CD4-positive, alpha-beta T cell treated with Interleukin-10 for 1 hour (primary cell): ENCODE measurements around the gene C16orf54.
"Not testable (repeated sequence)": the region's sequence is repeated elsewhere in the genome, so short reads cannot be mapped to it uniquely, and the experiment has no call there.

Experiments
- DNase-seq: peaks from one replicate; pipeline ENCODE4 v3.0.0-alpha.2; 2020

Gene C16orf54

DNA sequence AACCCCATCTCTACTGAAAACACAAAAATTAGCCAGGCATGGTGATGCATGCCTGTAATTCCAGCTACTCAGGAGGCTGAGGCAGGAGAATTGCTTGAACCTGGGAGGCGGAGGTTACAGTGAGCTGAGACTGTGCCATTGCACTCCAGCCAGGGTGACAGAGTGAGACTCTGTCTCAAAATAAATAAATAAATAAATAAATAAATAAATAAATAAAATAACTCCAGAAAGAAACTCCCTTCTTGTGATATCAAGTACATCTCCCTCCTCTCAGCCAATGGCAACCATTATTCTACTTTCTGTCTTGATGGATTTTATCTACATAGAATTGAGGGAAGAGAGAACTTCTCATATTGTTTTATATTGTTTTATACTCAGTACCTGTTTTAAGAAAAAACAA, 38.6 kb downstream of the C16orf54 start:
- DNase-seq: not testable (repeated sequence)

DNA sequence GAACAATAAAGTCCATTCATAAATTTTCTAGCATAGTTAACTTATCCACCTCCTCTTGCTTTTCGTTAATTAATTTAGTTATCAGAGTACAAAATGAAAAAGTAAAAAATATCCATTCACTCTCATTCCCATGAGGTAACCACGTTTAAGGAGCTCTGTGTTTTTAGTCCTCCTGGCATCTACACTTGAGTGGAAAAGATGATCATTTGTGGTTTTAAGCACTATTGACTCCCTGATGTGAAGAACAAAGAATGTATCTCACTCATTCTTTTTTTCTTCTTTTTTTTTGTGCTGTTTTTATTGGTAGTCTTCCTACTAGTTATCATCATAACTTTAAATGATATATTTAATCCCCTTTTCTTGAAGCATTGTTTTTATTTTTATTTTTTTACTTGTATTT, 40.8 kb downstream of the C16orf54 start:
- no peak for DNase-seq

DNA sequence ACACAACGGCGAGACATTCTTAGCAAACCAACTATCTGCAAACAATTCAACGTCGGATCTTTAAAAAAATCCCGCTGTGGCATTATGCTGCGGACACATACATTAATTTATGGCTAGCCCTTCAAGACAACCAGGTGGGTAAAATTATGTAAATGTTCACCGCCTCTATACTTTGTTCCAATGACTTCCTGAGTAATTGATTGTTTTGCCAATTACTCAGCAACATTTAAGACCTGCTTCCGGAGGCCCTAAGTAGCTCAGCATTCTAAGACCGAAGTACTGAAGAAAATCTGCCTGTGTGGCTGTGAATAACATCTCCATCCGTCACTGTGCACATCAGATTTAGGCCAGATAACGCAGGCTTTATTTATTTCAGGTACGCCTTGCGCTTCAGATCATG, 43.5 kb downstream of the C16orf54 start:
- DNase-seq: peak; percentile 70

DNA sequence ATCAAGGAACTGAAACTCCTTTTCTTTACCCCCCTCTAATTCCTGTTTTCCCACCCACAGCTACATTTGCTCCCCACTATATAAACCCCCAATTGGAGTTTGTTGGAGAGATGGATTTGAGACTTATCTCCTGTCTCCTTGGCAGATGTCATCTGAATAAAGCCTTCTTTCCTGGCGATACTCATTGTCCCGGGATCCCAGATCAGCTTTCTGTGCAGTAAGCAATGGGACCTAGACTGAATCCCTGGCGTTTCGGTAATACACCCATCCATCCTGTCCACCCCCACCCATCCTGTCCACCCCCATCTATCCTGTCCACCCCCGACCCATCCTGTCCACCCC, 44.6 kb downstream of the C16orf54 start:
- DNase-seq: no peak

DNA sequence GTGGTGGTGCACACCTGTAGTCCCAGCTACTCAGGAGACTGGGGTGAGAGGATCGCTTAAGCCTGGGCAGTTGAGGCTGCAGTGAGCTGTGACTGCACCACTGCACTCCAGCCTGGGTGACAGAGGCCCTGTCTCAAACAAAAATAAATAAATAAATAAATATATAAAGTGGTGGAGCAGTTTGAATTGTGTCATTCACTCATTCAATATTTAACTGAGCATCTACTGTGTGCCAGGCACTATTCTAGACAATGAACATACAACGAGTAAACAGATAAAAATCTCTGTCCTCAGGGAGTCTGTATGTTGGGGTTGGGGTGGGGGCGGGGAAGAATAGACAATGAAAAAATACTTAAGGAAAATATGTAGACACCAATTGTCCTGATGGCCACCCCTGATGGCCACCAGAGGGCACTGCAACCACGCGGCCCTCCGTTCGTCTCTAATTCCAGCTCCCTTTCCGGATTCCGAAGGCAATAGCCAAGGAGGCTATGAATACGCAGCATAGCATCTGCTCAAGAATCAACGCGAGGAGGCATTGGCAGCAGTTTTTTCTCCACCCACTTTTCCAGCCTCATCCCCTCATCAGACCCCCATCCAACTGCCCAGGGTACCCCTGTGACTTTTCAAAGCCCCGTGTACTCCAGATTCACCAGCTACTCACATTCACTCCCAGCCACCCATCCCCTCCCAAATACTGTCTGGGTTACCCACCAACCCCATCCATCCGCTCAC, 45.4 kb downstream of the C16orf54 start:
- peak; percentile 82 for DNase-seq

DNA sequence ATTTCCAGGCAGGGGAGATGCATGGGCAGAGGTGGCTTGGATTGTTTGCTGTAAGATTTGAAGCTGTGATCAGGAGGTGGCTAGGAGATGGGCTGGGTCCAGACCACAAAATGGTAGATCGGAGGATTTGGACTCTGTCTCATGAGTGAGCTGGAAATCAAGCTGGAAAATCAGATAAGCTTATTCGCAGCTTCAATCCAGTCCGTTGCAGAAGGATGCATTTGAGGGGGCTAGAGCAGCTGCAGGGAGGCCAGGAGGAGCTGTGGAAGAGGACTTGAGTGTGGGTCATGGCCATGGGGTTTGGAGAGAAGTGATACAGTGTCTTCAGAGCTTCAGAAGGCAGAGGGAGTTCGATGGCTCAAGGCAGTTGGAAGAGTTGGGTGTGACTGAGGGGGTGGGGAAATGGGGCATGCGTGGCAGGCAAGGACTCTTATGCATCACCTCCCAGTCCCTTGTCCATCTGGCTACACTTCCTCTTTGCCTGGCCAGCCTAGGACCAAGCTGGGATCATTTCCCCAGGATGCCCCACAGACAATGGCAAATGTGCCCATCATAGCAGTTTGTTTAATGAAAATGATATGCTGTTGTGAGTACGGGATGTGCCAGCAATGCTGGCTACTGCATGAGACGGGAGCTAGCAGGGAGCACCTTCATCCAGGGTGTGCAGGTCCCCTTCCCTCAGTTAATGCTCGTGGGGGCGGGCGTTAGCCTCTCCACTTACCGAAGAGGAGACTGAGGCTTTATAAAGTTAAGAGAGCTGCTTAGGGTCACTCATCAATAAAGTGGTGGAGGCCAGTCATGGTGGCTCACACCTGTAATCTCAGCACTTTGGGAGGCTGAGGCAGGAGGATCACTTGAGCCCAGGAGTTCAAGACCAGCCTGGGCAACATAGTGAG, 46.2 kb downstream of the C16orf54 start:
- no peak for DNase-seq

DNA sequence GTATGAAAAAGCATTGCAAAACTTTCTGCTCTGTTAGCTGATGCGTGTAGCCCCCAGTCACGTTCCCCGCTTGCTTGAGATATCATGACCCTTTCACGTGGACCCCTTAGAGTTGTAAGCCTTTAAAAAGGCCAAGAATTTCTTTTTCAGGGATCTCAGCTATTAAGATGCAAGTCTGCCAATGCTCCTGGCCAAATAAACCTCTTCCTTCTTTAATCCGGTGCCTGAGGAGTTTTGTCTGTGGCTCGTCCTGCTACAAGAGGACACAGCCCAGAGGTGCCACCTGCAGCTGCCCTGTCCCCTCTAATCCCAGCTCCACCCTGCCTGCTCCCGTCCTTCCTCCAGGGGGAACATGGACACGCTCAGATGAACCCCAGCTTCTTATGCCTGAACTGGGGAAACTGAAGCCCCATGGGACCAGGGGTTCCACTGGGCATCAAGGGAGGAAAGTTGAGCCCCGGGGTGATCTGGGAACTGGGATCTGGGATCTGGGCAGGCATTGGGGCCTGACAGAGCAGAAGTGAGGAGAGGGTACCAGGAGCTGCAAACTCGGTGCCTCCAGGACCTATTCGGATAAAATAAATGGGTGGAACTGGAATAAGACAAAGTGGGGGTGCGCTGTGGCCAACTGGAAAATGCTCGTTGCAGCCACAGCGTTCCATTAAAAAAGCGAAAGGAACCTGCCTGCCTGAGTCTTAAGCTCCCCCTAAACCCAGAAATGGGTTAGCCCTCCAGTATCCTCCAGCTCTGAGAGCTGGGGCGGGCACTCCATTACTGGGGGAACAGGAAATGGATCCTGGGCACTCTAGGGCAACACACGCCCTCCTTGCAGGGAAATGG, 47.1 kb downstream of the C16orf54 start:
- no peak for DNase-seq

DNA sequence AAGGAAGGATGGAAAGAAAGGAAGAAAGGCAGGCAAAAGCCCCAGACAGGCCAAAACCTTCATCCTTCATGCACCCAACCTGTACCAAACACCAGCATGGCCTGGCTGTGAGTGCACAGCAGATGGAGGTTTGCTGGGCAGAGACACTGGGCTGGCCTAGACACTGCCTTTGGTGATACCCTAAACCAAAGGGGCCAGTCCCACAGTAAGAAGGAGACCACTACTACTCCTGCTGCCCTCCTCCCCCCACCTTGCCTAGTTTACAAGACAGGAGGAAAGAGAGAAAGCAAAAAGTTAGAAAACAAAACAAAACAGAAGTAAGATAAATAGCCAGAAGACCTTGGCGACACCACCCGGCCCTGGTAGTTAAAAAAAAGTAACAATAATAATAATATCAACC, 47.7 kb downstream of the C16orf54 start:
- DNase-seq: no peak

DNA sequence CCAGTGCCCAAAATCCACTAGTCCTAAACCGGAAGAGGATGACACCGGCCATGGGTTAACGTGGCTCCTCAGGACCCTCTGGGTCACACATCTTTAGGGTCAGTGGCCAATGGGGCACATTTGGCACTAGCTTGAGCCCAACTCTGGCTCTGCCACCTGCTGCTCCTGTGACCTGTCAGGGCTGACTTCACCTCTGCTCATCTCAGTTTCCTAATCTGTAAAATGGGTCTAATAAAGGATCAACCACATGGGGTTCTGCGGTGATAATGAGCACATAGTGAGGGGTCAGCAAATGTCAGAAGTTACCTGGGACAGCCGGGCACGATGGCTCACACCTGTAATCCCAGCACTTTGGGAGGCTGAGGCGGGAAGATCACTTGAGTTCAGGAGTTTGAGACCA, 48.4 kb downstream of the C16orf54 start:
- DNase-seq: no peak

DNA sequence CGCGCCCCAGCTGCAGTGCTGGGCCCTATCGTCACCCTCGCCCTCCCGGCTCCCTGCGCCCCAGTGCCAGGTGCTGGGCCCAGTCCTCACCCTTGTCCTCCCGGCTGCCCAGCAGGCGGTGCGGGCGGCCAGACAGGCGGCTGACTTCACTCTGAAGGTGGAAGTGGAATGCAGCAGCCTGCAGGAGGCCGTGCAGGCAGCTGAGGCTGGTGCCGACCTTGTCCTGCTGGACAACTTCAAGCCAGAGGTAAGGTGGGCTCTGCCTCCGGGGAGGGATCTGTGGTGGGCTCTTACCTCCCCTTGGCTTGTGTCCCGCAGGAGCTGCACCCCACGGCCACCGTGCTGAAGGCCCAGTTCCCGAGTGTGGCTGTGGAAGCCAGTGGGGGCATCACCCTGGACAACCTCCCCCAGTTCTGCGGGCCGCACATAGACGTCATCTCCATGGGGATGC, 48.9 kb downstream of the C16orf54 start:
- no peak for DNase-seq

DNA sequence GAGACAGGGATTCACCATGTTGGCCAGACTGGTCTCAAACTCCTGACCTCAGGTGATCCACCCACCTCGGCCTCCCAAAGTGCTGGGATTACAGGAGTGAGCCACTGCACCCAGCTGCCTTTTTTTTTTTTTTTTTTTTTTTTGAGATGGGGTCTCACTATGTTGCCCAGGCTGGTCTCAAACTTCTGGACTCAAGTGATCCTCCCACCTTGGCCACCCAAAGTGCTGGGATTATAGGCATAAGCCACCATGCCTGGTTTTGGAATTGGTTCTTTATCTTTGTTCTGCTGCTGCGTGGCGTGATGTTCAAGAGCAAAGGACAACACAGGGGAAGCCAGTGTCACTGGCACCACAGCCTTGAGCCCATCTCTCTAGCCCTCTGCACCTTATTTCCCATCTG, 50.1 kb downstream of the C16orf54 start:
- DNase-seq: not testable (repeated sequence)

DNA sequence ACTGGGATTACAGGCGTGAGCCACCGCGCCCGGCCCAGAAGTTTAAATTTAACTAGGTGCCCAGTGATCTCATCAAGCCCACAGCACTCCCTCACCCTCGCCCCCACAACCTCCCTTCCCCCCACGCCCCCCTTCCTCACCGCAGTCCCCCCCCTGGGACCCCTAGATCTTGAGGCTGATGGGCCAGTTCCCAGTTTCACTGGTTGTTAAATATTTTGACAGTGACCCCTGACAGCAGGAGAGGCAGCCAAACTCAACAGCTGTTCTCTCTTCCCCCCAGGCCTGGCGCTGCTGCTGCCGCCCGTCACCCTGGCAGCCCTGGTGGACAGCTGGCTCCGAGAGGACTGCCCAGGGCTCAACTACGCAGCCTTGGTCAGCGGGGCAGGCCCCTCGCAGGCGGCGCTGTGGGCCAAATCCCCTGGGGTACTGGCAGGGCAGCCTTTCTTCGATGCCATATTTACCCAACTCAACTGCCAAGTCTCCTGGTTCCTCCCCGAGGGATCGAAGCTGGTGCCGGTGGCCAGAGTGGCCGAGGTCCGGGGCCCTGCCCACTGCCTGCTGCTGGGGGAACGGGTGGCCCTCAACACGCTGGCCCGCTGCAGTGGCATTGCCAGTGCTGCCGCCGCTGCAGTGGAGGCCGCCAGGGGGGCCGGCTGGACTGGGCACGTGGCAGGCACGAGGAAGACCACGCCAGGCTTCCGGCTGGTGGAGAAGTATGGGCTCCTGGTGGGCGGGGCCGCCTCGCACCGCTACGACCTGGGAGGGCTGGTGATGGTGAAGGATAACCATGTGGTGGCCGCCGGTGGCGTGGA, 51.2 kb downstream of the C16orf54 start:
- DNase-seq: no peak

DNA sequence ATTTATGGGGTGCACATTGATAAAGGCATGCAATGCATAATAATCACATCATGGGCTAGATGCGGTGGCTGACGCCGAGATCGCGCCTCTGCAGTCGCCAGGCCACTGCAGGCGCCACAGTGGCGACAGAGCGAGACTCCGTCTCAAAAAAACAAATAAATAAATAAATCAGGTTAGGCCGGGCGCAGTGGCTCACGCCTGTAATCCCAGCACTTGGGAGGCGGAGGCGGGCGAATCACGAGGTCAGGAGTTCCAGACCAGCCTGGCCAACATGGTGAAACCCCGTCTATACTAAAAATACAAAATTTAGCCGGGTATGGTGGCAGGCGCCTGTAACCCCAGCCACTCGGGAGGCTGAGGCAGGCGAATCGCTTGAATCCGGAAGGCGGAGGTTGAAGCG, 53.2 kb downstream of the C16orf54 start:
- not testable (repeated sequence) for DNase-seq
